ENCODE data around the gene HDHD3.
"Not testable (repeated sequence)": the region's sequence is repeated elsewhere in the genome, so short reads cannot be mapped to it uniquely, and the experiment has no call there.

The HDHD3 gene

GRCh38 chr9:113388833-113389232 lies 12.0 kb upstream of the HDHD3 start:
- DNase-seq: no peak

DNA sequence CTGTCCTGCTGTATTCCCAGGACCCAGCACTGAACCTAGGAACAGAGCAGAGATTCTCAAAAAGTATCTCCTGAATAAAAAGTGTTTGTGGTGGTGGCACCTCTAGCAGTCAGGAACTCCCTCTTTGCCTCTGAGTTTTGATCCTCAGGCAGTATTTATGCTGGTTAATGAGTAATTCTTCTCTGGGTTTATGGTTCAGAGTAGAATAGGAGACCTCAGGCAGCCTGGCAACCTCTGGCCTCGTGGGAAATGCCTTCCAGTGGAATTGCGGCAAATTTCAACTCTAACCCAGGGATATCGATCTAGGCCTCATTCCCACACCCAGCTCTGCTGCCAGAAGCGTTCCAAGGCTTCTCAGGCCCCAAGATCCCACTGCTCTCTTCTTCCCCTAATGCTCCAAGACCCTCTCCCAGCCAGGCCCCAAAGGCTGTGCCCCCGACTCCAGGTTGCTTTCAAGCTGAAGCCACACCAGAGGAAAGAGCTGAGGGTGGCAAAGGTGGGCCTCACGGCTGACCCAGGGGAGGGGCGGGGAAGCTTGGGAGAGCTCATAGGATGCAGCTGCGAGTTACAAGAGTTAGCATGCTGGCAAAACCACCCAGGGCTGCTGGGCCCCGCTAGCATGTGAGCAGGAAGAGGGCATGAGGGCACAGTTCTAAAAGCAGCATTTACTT lies 10.9 kb upstream of the HDHD3 start:
- no peak for DNase-seq

- DNase-seq: no peak
These were observed 10.0 kb upstream of the HDHD3 start for GRCh38 chr9:113386571-113387393.

DNA sequence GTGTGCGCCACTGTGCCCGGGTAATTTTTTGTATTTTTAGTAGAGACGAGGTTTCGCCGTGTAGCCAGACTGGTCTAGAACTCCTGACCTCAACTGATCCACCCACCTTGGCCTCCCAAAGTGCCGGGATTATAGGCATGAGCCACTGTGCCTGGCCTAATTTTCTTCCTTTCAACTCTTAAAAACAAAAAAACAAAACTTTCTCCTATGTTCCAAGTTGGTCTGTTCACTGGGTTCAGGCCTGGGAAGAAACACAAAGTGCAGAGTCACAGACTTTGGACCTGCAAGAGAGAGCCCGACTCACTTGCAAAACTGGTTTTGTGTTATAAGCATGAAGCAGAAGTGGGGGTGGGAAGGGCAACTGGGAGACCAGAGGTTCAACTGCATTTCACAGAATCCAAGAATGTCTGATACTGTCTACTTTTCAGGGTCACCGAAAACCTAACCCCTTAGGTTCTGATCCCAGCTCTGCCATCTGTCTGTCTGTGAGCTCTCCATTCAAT lies 5.2 kb upstream of the HDHD3 start:
- DNase-seq: no peak

DNA sequence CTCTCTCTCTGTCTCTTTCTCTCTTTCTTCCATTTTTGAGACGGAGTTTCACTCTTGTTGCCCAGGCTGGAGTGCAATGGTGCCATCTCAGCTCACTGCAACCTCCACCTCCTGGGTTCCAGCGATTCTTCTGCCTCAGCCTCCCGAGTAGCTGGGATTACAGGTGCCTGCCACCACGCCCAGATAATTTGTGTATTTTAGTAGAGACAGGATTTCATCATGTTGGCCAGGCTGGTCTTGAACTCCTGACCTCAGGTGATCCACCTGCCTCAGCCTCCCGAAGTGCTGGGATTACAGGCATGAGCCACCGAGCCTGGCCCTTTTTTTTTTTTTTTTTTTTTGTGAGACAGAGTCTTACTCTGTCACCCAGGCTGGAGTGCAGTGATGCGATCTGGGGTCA lies 4.7 kb upstream of the HDHD3 start:
- not testable (repeated sequence) for DNase-seq

- DNase-seq: no peak
These were observed 4.1 kb upstream of the HDHD3 start for GRCh38 chr9:113380869-113381378.

DNA sequence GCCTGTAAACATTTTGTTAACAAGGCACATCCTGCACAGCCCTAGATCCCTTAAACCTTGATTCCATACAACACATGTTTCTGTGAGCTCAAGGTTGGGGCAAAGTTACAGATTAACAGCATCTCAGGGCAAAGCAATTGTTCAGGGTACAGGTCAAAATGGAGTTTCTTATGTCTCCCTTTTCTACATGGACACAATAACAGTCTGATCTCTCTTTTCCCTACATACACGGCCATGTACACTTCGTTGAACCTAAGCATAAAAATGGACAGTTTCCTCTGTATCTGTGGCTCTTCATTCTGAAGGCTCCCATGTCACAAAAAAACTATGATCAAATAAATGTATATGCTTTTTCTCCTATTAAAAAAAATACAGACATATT lies 3.0 kb upstream of the HDHD3 start:
- DNase-seq: not testable (repeated sequence)

GRCh38 chr9:113379094-113379828 lies 2.5 kb upstream of the HDHD3 start:
- DNase-seq: not testable (repeated sequence)

DNA sequence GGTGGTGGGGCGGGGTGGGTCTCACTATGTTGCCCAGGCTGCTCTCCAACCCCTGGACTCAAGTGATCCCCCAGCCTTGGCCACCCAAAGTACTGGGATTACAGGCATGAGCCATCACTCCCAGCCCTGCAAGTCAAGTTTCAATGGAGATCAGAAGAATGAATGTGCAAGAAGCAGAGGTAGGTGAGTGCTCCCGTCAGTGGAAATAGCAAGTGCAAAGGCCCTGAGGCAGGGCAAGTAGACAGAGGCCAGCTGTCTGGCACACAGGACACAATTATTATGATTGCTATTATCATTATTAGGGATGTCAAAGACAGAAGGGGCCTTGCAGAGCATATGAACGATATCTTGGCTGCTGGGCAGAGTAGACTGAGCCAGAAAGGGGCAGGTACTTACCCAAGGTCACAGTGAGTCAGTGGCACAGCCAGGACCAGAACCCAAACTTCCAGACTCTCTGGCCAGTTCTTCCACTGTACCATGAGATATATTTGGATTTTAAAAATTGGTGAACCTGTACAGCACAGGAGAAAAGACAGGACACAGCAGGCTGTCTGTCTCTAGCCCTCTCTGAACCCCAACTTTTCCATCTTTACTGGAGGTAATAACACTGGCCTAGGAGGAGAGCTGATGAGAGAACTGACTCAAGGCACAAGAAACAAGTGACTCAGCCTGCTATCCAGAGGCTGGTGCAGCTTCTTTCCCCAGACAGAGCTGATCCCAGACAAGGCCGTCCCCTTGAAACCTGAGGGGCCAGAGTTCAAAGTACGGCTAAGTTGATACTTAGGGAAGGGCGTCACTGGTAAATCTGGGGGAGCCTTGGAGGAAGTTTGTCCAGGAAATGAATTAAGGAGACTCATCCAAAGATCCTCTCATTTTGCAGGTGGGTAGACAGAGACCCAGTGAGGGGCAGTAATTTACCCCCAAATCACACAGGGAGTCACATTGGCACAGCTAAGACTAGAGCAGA lies 1.4 kb downstream of the HDHD3 start:
- DNase-seq: no peak

DNA sequence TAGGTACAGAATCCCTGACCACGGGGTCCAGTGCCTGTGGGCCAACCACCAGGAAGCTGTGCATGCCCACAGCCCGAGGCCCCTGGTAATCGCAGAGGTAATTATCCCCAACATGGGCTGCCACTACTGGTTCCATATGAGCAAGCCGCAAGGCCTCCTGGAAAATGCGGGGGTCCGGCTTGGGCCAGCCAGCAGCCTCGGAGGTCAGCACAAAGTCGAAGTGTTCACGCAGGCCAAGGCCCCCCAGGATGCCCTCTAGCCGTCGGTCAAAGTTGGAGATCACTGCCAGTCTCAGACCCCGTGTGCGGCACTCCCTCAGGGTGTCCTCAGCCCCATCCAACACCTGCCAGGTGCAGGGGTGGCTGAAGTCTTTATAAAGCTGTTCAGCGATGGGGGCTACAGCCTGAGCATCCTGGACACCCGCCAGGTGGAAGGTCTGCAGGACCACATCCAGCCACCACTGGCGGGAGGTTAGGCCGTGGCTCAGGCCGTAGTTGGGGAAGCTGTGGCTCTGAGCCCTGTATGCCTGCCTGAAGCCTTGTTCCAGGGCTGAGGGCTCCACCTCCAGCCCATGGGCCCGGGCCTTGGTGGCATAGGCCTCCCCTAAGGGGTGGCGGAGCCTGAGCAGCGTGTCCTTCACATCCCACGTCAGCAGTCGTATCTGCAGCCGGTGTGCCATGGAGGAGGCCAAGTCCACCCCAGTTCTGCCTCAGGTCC lies 3.0 kb downstream of the HDHD3 start:
- DNase-seq: no peak

DNA sequence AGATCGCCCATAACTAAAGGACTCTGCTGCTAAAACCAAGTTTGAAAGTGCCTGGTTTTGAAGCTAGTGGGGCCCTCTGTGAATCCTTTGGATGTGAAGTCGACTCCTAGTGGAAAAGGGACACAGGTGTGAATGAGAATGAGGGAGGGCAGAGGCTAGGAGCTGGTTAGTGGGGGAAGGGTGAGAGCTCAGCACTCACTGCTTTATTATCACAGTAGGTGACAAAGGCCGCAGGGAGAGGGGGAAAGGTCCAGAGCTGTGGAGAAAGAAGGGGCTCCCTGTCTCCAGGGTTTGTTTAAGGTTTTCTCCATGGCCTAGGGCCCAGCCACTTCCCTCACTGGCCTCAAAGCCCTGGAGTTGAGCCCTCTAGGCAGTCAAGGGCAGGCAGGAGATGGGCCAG lies 3.5 kb downstream of the HDHD3 start:
- no peak for DNase-seq

- no peak for DNase-seq
These were observed 4.7 kb downstream of the HDHD3 start for GRCh38 chr9:113372059-113372458.

DNA sequence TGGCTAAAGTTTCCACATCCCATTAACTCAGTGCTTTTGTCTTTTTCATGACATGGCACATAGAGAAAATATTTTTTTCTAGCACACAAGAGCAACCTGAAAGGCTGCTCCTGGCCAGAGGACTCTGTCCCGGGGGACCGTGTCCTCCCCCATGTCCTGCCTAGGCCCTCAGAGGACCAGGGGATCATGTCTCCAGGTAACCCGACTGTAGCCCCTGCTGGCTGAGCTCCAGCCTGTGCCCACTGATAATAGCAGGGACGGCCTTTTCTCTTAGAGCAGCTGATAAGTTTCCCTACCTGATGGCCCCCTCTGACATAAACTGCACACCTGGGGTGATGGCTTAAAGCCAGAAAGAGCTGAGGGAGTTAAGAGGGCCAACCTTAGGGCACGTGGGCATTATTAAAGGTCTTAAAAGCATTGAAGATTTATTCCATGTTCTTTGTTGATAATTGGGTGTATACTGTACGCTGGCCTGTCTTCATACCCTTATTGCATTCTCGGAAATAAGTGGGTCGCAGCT lies 5.9 kb downstream of the HDHD3 start:
- DNase-seq: peak; percentile 46

DNA sequence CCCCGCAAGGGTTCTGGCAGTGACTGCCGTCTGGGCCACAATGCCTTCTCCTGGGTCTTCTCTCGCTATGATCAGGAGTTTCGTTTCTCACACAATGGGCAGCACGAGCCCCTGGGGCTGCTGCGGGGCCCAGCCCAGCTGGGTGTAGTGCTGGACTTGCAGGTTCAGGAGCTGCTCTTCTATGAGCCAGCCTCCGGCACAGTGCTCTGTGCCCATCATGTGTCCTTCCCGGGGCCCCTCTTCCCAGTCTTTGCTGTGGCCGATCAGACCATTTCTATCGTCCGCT lies 7.0 kb downstream of the HDHD3 start:
- no peak for DNase-seq

DNA sequence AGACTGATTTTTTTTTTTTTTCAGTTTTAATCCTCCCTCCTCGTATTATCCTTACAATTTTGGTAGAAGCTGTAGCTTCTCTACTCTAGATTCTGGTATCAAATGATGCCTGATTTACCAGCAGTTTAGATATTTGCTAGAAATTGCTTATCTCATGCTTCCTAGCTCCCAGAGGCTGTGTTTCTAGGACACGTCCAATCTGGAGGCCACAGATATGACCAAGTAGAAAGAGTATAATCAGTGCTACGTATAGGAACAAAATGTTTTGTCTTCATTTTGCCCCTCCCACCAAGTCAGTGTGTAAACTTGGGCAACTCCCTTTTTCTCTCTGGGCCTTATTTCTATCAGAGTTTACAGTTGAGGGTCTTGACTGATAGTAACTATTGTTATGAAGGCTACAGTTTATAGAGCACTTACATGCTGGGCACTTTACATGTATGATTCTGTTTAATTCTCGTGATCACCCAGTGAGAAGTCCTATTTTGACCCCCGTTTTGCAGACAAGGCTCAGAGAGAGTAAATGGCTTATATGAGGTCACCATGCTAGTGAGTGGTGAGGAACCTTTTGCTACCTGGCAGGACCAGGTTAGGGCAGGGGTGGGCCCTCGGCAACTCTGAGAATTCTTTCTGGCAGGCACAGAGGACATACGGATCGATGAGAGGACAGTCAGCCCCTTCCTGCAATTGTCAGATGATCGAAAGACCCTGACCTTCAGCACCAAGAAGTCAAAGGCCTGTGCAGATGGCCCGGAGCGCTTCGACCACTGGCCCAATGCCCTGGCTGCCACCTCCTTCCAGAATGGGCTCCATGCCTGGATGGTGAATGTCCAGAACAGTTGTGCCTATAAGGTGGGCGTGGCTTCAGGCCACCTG lies 7.6 kb downstream of the HDHD3 start:
- no peak for DNase-seq

DNA sequence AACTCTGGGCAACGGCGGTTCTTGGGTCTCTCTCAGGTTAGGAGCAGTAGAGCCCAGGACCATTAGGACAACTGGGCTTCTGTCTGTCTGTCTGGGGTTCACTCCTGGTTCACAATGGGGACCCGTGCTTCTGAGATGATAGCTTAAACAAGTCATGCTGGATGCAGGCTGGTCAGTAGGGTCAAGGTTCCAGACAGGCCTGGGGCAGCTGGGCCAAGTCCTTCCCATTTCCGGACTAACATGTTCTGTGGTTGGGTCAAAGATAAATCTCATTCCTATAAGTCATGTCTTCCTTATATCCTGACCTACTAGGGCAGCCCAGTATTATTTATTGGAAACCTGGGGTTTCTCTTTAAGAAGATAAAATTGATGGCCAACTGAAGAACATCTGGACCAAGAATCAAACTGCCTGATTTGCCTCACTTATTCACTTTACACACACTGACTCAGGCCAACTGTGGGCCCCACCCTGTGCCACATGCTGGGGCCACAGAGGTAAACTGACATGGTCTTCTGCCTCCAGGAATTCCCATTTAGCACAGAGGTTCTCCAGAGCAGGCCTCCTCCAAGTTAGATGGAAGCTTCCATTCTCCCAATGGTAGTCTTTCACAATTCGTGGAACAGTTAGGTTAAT lies 8.3 kb downstream of the HDHD3 start:
- no peak for DNase-seq

- DNase-seq: not testable (repeated sequence)
These were observed 11.1 kb downstream of the HDHD3 start for GRCh38 chr9:113365652-113366051.

DNA sequence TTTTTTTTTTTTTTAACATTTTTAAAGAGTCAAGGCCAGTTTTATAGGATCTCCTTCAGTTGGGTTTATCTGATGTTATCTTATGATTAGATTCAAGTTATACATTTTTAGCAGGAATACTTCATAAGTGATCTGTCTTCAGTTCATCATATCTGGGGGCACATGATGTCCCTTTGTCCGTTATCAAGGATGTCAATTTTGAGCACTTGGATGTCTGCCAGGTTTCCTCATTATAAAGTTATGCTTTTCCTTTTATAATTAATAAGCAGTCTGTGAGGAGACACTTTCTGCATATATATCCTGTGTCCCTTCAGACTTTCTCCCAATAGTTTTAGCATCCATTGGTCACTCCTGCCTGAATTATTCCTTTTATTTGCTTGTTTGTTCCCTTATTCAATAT lies 11.8 kb downstream of the HDHD3 start:
- DNase-seq: no peak

DNA sequence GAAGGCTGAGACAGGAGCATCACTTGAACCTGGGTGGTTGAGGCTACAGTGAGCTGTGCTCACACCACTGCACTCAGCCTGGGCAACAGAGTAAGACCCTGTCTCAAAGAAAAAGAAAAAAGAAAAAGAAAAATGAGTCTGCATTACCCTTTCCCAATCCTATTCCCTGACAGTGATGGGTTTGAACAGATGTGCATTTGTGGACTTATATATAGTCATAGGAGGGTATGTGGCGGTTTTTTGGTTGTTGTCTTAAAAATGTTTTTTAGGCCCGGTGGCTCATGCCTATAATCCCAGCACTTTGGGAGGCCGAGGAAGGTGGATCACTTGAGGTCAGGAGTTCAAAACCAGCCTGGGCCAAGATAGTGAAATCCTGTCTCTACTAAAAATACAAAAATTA lies 13.4 kb downstream of the HDHD3 start:
- DNase-seq: no peak
